HG02642 (cell line): ENCODE measurements around the gene CYP2S1.
"Not testable (repeated sequence)": the region's sequence is repeated elsewhere in the genome, so short reads cannot be mapped to it uniquely, and the experiment has no call there.

Experiments used
- ATAC-seq: cut with Tn5 transposase; IDR thresholded peaks from one replicate; pipeline ENCODE4 v1.9.1; 2021; ENCODE audit warnings: mild to moderate bottlenecking; ENCODE audit not compliant: unreplicated experiment, poor library complexity

The CYP2S1 gene, protein sequence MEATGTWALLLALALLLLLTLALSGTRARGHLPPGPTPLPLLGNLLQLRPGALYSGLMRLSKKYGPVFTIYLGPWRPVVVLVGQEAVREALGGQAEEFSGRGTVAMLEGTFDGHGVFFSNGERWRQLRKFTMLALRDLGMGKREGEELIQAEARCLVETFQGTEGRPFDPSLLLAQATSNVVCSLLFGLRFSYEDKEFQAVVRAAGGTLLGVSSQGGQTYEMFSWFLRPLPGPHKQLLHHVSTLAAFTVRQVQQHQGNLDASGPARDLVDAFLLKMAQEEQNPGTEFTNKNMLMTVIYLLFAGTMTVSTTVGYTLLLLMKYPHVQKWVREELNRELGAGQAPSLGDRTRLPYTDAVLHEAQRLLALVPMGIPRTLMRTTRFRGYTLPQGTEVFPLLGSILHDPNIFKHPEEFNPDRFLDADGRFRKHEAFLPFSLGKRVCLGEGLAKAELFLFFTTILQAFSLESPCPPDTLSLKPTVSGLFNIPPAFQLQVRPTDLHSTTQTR

GRCh38 chr19:41192574-41193429, at the start of gene CYP2S1:
Gene CYP2S1 (plus strand): TSS chr19:41193219. CDS start chr19:41193265, 46 bp downstream.
- ATAC-seq = no peak

GRCh38 chr19:41144403-41144802, 48.6 kb upstream of the CYP2S1 start:
- ATAC-seq = no peak

- no peak for ATAC-seq
Measured at GRCh38 chr19:41149831-41150230, 43.2 kb upstream of the CYP2S1 start.

DNA sequence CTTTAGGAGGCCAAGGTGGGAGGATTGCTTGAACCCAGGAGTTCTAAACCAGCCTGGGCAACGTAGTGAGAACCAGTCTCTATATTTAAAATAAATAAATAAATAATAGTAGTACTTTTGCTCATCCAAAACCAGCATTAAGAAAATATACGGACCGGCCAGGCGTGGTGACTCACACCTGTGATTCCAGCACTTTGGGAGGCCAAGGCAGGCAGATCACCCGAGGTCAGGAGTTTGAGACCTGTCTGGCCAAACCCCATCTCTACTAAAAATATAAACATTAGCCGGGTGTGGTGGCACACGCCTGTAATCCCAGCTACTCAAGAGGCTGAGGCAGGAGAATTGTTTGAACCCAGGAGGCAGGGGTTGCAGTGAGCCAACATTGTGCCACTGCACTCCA, 42.0 kb upstream of the CYP2S1 start:
- ATAC-seq = not testable (repeated sequence)

DNA sequence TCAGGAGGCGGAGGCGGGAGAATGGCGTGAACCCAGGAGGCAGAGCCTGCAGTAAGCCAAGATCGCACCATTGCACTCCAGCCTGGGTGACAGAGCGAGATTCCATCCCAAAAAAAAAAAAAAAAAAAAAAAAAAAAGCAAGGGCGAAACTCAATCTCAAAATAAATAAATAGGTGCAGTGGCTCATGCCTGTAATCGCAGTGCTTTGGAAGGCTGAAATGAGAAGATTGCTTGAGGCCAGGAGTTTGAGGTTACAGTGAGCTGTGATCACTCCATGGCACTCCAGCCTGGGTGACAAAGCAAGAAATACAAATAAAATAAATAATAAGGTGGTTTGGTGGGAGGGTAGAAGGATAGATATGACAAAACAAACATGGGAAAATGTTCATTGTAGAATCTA, 39.0 kb upstream of the CYP2S1 start:
- ATAC-seq = no peak

DNA sequence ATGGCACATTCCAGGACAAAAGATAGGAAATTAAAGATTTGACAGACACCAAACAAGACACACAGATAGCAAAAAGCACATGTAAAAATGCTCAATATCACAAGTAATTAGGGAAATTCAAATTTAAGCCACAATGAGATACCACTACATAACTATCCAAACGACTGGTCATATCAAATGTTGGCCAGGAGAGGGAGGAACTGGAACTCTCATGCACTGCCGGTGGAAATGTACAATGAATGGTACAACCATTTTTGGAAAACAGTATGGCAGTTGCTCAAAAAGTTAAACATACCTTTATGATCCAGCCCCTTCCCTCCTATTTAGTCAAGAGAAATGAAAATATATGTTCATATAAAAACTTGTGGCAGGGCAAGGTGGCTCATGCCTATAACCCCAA, 36.8 kb upstream of the CYP2S1 start:
- ATAC-seq = no peak

DNA sequence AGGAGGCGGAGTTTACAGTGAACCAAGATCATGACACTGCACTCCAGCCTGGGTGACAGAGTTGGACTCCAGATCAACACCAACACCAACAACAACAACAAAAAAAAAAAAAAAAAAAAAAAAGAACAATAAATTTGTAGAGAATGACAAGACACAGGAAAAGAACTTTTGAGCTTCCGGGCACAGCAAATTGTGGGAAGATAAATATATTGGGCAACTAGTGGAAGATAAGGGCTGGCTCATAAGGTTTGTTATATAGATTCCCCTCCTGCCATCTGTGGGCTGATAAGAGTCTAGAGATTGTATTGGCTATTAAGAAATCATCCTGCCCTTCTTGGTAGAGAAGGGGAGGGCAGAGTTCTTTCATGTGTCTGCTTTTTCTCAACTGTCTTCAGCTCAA, 33.1 kb upstream of the CYP2S1 start:
- no peak for ATAC-seq

- ATAC-seq = no peak
Measured at GRCh38 chr19:41161903-41162302, 31.1 kb upstream of the CYP2S1 start.

DNA sequence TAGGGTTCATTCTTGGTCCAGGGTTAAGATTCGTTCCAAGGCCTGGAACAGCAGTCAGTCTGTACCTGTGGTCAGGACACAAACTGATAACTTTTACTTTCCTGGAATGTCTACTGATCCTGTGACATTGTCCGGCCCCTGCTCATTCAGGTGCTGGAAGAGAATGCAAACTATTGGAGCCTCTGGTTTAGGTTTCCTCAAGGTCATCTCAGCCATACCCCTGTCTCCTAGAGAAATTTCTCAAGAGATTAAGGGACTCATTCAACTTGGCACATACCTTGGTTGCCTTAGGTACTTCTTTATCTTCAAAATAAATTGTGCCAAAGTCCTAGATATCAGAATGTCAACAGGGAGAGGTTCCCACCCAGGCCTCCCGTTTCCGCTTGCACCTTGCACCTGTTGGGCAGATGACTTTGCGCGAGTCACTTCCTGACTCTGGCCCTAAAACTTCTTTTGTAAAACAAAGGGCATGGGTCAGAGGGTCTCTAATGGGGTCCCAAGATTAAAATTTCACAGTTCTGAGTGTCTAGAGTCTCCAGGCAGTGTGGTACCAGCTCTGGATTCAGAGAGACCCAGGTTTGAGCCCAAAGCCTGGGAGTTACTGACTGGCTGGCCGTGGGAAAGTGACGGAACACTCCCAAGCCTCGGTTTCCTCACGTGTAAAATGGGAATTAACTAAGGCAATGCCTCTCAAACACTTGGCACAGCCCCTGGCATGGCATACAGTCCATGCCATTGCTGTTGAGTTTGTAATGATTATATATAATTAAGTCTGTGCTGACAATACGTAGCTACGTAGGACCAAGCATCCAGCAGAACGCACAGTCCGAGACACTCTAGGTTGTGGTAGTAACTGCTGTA, 25.8 kb upstream of the CYP2S1 start:
- no peak for ATAC-seq

DNA sequence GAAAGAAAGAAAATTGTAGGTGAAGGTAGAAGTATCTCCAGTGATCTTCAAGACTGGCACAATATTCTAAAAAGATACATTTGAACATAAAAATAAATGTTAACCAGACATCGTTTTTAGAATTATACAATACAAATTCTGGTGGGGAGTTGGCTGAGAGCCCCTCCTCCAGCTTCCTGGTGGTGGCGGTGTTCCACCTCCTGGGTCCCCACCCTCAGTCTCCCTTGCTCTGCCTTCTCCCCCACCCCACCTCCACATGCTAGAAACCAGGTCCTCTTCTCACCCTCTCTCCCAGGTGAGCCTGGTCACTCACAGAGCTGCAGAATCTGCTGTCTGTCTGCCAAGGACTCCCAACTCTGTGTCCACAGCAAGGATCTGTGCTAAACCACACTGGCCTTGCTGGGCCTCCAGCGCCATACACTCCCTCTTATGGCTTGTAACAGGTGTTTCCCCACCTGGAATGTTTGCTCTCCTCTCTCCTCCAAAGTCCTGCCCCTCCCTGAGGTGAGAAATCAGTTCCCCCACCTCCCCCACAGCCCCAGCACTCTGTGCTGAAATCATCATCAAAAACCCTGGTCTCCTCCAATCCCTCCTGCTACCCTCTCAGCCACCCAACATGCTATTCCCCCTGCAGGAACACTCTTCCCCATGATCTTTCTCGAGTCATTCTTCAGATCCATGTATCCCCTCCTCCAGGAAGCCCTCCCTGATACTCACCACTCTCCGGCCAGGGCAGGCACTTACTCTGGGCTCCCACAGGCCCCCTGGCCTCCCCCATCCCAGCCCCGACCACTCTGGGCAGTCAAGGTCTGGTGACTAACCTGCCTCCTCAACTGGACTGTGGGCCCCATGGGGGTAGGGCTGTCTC, 20.5 kb upstream of the CYP2S1 start:
- no peak for ATAC-seq

GRCh38 chr19:41174297-41174928, 18.6 kb upstream of the CYP2S1 start:
- no peak for ATAC-seq

DNA sequence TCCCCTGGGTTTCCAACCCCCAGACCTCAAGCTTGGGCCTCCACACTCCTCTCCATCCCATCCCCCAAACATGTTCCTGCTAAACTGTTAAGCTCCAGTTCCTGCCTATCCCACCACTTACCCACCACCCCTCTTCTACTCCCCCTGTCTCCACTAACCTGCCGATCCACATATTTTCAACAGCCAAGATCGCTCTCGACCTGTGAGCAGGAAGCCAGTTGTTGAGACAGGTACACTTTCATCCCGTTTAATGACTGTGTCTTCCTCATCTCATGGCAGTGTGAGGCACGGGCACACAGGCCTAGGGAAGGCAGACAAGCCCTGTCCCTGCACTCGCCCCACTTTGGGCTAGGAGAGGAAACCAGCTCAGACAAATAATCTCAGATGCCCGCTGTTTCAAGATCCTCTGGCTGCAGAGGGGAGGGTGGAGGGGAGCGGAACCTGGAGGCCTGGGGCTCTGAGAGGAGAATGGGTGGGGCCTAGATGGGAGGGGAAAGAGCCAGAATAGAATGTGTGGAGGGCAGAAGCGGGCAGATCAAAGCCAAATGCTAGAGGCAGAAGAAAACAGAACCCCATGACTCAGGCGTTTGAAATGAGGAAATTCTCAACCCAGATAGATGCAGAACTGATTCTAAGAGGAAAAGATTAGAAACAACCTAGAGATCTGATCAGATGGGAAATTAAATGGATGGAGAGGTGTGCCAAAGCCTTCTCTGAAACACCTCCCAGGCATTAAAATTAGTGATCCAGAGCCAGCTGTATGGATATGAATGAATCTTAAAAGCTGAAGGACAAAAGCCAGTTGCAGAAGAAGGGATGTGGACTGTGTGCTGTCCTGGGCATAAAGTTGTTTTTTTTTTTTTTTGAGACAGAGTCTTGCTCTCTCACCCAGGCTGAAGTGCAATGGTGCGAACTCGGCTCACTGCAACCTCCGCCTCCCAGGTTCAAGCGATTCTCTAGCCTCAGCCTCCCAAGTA, 16.9 kb upstream of the CYP2S1 start:
- ATAC-seq = no peak

DNA sequence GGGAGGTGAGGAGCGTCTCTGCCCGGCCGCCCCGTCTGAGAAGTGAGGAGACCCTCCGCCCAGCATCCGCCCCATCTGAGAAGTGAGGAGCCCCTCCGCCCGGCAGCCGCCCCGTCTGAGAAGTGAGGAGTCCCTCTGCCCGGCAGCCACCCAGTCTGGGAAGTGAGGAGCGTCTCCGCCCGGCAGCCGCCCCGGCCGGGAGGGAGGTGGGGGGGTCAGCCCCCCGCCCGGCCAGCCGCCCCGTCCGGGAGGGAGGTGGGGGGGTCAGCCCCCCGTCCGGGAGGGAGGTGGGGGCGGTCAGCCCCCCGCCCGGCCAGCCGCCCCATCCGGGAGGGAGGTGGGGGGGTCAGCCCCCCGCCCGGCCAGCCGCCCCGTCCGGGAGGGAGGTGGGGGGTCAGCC, 12.8 kb upstream of the CYP2S1 start:
- ATAC-seq = not testable (repeated sequence)

DNA sequence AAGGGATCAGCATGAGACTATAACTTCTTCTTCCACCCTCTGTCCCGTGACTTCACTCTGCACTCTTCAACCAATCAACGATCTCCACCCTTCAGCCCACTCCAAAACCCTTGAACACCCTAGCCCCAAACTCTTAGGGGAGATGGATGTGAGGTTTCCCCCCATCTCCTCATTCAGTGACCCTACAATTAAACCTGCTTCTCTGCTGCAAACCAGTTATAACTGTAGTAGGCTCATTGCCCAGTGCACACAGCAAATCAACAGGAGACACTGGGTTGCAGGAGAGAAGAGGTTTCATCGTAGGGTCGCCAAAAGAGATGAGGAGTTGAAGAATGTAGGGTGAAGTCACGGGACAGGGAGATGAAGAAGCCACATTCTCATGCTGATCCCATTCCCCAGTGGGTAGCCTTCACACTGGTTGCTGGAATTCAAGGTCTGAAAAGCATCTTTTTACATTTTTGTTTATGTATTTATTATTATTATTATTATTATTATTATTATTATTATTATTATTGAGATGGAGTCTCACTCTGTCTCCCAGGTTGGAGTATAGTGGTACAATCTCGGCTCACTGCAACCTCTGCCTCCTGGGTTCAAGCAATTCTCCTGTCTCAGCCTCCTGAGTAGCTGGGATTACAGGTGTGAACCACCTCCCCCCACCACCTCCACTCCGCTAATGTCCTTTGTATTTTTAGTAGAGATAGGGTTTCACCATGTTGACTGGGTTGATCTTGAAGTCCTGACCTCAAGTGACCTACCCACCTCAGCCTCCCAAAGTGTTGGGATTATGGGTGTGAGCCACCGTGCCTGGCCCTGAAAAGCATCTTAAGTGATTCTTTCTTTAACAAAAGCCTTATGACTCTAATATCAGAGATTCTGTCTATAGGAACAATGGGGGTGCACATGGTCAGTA, 5.8 kb upstream of the CYP2S1 start:
- no peak for ATAC-seq

DNA sequence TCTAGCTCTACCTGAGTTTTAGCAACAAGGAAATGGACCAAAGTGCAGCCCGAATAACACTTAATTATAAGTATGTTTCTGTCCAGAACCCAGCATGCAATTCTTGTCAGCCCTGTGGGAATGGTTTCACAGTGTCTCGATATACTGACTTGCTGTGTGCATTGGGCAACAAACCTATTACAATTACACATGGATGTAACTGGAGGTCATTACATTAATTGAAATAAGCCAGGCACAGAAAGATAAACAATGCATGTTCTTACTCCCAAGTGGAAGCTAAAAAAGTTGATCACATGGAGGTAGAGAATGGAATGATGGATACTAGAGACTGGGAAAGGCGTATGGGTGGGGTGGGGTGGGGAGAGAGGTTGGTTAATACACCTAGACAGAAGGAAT, 5.1 kb upstream of the CYP2S1 start:
- no peak for ATAC-seq

GRCh38 chr19:41189425-41190065, 3.5 kb upstream of the CYP2S1 start:
- ATAC-seq = no peak
